CD4-positive, alpha-beta T cell treated with Interleukin-1 beta for 1 hour (primary cell): ENCODE data around the gene RTKN2.
"Not testable (repeated sequence)": the region's sequence is repeated elsewhere in the genome, so short reads cannot be mapped to it uniquely, and the experiment has no call there.

Source experiments
- DNase-seq, 2 donors: peaks; one replicate each; pipeline ENCODE4 v3.0.0-alpha.2; 2020 to 2022

Gene RTKN2, protein sequence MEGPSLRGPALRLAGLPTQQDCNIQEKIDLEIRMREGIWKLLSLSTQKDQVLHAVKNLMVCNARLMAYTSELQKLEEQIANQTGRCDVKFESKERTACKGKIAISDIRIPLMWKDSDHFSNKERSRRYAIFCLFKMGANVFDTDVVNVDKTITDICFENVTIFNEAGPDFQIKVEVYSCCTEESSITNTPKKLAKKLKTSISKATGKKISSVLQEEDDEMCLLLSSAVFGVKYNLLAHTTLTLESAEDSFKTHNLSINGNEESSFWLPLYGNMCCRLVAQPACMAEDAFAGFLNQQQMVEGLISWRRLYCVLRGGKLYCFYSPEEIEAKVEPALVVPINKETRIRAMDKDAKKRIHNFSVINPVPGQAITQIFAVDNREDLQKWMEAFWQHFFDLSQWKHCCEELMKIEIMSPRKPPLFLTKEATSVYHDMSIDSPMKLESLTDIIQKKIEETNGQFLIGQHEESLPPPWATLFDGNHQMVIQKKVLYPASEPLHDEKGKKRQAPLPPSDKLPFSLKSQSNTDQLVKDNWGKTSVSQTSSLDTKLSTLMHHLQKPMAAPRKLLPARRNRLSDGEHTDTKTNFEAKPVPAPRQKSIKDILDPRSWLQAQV

GRCh38 chr10:62268399-62269114 is at the start of gene RTKN2:
Gene RTKN2, minus strand, starts transcription at chr10:62268844. Its CDS starts 234 bp downstream, at chr10:62268610.
- DNase-seq = peak; percentile 75 to 79

GRCh38 chr10:62317257-62317656 is 48.6 kb upstream of the RTKN2 start:
- DNase-seq = no peak

DNA sequence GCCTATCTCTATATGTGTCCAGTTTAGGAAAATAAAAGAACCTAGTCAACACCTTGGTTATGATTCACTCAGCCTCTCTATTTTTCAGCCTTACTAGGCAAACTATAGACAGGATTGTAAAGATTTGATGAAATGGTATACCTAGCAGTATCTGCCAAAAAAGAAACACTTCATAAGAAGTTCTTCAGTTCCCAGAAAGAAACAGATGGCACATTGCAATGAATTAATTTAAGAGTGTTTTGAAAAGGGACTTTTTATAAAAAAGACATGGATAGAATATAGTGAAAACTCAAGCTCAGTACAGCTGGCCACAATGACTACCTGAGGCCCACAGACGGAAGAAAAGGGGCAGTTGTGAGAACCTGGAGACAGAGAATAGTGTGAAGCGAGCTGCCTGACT is 40.6 kb upstream of the RTKN2 start:
- no peak for DNase-seq

- no peak for DNase-seq
These were observed 39.5 kb upstream of the RTKN2 start for GRCh38 chr10:62308101-62308500.

DNA sequence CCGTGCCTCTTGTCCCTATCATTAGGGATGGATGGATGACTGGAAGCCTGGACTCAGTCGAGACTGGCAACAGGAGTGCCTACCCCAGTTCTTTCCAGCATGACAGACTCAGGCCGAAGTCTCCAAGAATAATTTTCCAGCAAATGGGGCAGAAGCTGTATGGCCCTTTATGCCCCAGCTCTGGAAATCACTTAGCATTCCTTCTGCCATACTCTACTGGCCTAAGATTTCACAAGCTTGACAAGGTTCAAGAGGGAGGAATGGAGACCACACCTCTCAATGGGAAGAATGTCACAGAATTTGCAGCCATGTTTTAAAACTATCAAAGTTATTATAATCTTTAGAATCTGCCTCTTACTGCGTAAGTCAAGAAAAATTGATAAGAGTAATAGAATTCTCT is 39.0 kb upstream of the RTKN2 start:
- DNase-seq = no peak

- peak; percentile 2 to 17 for DNase-seq
These were observed 38.0 kb upstream of the RTKN2 start for GRCh38 chr10:62306663-62307062.

- DNase-seq = no peak
These were observed 37.2 kb upstream of the RTKN2 start for GRCh38 chr10:62305813-62306212.

DNA sequence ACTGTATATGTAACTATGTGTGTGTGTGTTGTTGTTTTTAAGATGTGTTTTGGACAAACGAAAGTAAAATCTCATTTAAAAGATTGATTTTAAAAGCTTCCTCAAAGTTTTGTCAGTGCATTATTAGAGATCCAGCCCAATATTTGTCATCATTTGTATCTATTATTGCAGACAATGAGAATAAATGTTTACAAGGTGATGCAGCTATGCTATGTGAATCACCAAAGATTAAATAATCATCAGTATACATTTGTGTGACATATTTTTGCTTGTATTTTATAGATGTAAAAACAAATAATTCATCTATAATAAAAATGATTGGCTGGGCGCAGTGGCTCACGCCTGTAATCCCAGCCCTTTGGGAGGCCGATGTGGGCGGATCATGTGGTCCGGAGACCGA is 35.3 kb upstream of the RTKN2 start:
- no peak for DNase-seq

DNA sequence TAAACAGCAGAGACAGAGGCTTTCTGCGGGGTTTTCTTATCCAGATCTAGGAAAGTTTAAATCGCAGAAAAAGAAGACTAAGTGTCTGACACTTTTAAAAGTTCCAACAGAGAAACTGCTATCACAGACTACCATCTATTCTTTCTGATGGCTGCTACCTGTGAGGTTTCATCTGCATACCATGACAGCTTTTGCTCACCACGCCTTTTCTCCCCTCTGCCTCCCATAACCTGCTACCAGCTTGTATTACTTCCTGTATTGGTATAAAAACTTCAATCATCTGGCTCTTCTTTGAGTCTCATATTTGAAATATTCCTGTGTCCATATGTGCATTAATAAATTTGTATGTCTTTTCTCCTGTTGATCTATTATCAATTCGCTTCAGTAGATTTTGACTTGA is 34.1 kb upstream of the RTKN2 start:
- DNase-seq = no peak

DNA sequence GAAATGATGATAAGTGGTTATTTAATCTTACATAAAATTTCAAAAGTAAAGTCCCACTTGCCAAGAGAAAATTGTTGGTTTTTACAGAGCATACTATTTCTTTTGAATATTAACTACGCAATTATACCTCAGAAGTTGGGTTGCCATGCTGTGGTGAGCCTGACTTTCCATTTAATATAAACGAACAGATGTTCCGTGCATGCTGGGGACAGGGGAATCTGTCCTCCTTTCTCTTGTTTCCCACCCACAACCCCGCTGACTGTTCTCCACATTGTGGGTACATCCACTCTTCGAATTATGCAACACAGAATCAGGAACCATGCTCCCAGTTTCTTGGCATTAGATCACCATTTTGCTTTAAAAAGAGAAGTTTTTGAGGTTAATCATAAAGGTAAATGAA is 29.2 kb upstream of the RTKN2 start:
- no peak for DNase-seq

DNA sequence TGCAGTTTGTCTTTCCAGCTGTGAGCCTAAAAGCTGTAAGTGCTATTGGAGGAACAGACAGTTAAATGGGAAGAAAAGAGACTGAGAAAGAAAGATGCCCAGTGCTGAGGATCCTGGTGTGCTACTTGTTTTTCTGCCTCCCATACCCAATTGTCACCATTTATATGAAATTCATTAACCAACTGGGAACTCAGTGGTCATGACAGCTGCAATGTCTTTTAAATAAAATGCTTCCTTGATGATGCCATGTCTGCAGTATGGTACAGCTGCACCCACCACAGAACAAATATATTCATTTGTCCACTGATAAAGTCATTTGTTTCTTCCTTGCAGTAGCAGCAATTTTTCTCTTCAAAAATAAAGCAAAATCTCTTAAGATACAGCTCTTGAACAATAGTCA is 15.6 kb upstream of the RTKN2 start:
- no peak for DNase-seq

GRCh38 chr10:62281348-62281747 is 12.7 kb upstream of the RTKN2 start:
- not testable (repeated sequence) for DNase-seq

DNA sequence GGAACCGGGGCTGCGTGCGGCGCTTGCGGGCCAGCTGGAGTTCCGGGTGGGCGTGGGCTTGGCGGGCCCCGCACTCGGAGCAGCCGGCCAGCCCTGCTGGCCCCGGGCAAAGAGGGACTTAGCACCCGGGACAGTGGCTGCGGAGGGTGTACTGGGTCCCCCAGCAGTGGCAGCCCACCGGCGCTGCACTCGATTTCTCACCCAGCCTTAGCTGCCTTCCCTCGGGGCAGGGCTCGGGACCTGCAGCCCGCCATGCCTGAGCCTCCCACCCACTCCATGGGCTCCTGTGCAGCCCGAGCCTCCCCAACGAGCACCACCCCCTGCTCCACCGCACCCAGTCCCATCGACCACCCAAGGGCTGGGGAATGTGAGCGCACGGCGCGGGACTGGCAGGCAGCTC is 11.7 kb upstream of the RTKN2 start:
- DNase-seq = not testable (repeated sequence)

- no peak for DNase-seq
These were observed 9.8 kb upstream of the RTKN2 start for GRCh38 chr10:62278441-62278910.

DNA sequence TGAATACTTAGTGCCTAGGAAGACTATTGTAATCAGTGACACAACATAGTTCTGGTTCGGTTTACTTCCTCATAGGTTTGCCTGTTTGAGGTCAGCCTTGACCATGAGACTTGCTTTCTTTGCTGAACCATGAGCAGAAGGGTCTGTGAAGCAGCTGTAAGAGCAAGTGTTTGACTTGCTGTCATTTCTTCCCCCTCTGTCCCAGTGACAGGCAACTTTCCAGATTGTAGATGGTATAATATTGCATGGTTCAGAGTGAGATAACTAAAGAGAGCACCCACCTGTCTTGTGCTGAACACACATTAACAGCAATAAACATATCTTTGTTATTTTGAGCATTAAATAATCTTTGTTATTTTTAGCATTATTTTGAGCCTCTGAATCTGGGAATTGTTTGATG is 9.3 kb upstream of the RTKN2 start:
- DNase-seq = no peak

- no peak for DNase-seq
These were observed 1.4 kb upstream of the RTKN2 start for GRCh38 chr10:62270020-62270419.

DNA sequence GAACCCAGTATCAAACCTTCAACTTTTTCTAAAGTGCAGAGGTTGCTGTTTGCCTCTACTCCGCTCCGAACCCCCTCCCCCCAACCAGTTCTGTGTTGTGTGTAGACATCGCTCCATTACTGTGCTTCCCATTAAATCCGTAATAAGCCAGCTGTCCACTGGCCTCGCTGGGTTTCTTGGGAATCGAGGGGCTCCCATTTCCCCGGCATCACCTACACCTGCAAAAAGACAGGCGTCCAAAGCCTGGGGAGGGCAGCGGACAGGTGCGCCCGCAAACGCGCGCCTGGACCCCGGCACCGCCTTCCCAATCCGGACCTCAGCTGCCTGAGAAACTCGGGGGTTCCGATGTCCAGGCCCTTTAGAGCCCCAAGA is 631 bp downstream of the RTKN2 start:
- no peak for DNase-seq

DNA sequence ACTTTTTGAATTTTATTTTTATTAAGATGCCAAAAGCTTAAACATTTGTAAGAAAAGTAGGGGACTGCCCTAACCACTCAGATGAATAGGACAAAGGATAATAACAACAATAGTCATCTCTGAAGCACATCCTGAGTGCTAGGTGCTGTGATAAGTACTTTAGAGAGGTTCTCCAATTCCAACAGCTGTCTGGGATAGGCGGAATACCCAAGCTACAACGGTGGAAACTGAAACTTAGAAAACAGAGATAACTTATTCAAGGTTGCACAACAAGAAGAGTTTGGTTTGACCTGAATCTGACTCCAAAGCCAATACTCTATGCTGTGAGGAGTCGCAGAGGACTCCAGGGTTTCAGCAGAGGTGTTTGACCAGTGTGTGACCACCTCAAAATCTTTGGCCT is 2.0 kb downstream of the RTKN2 start:
- no peak for DNase-seq

DNA sequence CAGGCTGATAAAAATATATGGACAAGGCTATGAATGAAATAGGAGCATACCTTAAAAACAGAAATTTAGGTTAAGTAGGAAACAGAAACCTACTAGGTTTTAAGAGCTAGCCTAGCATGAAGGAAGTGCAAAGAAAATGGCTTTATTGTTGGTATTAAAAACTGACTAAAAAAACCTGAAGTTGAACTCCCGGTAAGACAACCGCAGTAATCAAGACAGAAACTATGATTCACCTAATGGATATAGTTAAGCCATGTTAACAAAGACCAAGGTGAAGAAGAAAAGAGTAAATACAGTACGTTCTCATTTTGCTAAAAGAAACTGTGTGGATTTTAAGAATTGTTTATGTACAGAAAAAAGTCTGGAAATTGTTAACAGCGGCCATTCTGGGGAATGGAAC is 2.5 kb downstream of the RTKN2 start:
- no peak for DNase-seq

GRCh38 chr10:62264702-62265436 is 3.8 kb downstream of the RTKN2 start:
- DNase-seq = no peak

- DNase-seq = no peak
These were observed 4.5 kb downstream of the RTKN2 start for GRCh38 chr10:62264126-62264525.

- no peak for DNase-seq
These were observed 7.0 kb downstream of the RTKN2 start for GRCh38 chr10:62261666-62262065.

- no peak for DNase-seq
These were observed 8.6 kb downstream of the RTKN2 start for GRCh38 chr10:62259998-62260397.
